Activated CD8-positive, alpha-beta memory T cell treated with anti-CD3 and anti-CD28 coated beads, Interleukin-2, amount 50 U/mL, for 4 hours (primary cell): ENCODE data around the gene COG1.

Experiments used
- DNase-seq: peaks from one replicate; pipeline ENCODE4 v3.0.0-alpha.2; 2020

The COG1 gene

DNA sequence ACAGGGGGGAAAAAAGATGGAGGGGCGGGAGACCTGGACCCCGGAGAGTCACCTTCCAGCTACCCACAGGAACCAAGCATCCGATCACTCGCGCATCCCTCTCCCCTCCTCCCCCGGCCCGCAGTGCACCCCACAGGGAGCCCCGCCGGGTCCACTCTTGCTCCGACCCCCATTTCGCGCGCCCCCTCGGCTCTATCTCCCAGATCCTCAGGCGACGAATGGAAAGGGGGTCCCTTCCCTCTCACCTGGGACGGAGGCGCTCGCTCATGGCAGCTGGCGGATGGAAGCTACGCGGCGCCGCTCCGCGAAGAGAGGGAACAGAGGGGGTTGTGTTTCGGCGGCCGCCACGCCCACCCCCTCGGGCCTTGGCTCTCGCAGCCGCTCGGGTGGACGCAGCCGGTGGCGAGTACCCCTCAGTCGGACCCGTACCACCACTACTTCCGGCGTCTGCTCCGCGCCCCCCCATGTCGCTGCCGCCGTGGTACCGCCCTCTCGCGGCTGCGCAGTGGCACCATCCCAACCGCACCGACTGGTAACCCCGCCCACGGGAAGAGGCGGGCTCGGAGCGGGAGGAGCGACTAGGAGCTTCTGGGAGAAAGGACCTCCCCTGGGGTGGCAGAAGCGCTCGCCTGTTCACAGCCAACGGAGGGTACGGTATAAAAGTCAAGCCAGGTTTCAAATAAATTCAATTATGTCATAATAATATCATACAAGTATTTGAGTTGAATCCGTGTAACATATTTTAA is 39.2 kb downstream of the COG1 start:
- DNase-seq: peak; percentile 97

DNA sequence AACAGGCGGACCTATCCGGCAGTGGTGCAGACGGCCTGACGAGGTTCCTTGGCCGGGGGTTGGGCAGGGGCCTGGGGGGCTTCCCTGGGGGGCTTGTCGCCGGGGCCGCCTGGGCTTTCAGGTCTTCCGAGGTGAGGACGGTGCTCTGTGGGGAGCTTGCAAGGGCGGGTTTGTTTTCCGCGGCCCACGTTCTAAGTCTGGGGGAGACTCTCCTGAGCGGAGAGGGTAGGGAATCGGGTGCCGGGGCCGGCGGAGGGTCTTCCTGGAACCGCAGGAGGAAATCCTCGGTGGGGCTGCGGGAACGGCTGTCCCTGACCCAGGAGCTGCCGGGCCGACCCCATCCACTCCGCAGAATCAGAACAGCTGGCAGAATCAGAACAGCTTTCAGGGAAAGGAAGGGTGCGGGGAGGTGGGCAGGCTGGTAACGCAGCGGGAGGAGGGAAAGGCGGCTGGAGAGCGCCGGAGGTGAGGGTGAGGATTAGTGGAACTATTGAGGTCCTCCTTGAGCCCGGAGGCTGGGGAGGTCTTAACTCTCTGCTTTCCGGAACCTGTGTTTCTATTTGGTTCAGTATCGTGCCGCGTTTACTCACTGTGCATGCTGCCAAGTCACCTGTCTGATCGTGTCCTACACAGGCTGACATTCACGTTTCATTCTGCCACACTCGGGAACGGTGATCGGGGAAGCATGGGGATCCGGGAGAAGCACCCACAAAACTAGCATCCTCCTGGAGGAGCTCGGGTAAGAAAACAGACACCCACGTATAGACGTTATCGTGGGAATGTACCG is 39.9 kb downstream of the COG1 start:
- DNase-seq: peak; percentile 19

DNA sequence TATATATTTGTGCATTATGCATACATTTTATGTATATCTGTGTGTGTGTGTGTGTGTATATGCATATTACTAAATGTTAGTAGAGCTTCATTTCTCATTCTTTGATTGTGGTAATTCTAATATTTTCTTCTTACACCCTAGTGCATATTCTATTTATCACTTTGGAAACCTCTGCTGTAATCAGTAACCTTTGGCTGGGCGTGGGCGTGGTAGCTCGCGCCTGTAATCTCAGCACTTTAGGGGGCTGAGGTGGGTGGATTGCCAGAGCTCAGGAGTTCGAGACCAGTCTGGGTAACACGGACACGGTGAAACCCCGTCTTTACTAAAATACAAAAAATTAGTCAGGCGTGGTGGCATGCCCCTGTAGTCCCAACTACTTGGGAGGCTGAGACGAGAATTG is 41.9 kb downstream of the COG1 start:
- DNase-seq: no peak

DNA sequence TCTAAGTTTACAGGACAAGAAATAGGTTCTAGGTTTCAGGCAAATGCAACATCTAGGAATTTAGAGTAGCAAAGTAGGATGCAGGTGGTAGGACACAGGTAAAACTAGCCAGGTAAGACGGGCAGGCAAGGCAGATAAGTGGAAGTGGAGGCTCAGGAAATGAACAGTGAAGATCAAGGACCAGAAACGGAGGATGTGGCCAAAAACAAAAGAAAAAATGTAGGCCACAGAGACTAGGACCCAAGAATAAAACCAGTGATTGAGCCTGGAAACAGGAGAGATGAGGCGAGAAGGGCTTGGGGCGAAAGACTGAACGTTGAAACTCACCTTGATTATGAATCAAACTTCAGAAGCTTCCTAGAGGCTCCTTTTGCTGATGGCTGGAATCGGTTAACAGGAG is 44.9 kb downstream of the COG1 start:
- no peak for DNase-seq

DNA sequence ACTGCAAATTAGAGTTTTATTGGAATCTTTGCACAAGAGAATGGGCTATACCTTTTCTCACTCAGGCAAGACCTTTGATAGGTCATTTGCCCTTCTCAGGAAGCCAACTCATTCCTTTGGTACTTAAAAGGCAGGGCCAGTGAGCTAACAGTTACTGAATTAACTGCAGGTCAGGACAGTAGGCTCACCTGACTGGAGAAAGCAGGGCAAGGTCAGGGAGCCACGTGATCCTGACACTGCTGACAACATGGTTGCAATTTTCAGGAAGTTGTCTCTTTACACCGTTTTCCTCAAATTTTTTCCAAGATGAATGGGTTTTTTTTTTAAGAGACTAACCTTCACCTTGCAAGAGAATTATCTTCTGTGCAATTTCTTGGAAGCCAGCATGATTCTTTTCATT is 47.7 kb downstream of the COG1 start:
- no peak for DNase-seq

DNA sequence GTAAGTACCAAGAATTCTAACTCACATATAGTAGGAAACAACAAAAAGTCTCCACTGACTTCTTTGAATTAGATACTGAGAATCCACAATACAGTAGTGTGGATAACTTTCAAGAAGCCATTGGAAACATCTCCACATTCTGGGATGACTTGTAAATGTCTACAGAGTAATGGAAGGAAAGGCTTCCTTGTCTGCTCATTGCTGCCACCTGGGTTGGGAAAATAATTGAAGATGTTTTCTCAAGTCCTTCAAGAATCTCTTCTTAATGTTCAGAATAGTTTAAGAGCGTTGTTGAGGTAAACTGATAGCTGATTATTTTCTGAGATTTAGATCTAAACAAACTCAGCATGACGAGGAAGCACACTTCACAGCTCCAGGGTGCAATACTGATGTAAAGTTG is 54.9 kb downstream of the COG1 start:
- no peak for DNase-seq

DNA sequence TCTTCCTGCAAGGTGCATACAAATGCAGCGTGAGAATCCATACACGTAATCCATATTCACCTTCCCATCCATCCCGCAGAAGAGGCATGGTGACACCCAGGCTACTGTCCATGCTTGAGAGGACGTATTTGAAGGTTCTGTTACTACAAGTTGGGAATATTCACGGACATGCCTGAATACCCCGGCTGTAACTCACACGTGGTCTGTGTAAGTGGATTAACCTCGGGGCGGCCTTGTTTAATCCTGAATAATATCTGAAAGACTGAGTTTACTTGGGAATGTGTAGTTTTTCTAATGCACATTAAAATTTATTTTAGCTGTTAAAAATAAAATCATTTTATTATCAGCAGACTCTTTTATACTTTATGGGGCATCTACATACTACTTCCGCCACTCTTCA is 55.7 kb downstream of the COG1 start:
- no peak for DNase-seq

DNA sequence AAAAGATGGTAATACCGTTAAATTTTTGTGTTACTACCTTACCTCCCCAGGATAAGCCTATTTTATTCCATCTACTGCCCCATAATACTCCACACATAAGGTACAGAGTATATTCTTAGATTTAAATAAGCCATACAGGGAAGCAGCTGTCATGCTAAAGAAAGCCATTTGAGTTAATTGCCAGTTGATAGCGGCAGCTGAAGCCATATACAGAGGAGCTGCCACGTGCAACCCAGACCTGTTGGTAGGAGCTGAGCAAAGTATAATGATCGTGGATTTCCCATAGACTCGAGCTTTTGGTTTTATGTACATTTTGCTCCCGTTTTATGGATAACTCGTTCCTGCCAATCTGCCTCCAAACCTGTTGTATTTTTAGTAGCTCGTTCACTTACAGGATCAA is 56.8 kb downstream of the COG1 start:
- no peak for DNase-seq

DNA sequence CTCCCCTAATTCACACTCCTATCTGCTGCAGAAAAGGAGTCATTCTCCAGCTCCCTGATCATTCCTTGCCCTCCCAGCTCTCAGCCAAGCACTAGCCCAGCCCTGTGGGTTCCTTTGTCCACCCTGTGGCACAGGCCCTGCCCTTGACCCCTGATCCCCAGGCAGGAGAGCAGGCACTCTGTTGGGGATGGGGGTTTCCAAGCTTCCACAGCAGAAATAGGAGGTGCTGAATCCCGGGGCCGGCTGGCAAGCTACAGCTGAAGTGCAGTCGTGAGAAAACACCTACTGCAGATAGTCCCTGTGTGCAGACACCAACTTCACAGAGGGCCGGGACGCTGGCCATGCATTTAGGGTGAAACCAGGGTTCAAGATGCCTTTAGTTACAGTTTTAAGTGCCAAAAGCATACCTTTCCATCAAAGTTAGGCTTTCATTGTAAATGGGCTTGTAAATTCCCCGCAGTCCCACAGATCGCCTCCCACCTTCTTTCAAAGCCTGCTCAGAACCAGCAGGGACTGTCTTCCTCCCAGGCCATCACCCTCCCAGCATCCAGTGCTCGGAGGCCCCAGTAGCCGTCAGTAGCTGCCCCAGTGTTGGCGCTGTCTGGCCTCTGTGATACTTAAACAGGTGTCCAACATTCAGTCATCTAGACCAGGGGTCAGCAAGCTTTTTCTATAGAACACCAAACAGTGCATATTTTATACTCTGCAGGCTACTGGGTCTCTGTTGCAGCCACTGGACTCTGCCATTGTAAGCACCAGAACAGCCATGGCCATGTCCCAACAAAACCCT is 58.2 kb downstream of the COG1 start:
- no peak for DNase-seq

DNA sequence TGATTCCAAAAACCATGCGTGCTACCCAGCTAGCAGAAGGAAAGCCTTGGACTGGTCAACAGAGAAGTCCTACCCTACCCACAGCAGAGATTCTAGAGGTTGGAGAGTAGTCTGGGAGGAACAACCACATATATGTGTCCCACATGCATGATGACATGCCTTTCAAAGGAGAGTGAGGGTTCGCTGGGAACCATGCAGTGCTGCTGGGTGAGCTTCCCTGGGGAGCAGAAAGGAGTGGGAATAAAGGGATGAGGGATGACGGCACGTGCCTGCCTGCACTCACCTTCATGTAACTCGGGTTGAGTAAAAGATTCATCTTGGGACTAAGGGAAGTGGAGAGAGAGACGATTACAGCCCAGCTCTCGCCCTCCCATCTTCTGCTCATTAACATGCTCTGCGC is 59.0 kb downstream of the COG1 start:
- DNase-seq: no peak

DNA sequence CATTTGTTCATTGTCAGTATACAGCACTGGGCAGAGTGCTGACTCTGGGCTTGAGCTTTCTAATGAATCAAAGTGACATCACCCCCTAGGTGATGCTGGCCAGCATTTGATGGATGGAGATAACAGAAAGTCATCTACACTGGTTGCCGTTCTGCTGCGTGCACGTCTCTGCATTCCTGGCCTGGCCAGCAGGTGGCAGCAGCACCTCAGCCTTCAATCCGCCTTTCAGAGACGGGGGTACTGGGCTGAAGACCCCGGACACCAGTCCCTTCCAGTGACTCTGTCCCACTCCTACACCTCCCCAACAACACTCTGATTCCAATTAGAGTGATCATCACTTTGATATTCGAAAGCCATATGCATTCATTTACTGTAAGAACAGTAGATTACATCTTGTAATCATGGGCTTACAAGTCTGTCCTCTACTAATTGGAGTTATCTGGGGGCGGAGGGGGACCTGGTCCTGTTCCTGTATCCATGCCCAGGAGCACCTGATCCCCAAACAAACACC is 62.9 kb downstream of the COG1 start:
- DNase-seq: peak; percentile 60

DNA sequence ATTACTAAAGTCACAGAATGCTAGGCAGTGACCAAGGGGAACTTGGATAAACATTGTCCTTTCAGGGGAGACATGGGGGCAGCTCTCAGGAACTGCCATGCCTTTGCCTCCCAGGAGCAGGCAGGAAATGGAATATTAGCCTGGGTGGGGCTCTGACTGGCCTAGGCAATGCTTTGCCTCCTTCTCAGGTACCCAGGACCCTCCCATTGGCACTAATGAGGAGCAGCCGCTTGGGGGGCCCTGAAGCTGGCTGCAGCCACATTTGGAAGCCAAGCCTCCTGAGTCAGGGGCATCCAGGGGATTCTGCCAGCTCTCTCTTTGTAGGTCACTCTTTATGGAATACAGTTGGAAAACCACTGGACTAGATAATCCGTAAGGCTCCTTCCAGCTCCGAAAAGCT is 63.4 kb downstream of the COG1 start:
- no peak for DNase-seq

DNA sequence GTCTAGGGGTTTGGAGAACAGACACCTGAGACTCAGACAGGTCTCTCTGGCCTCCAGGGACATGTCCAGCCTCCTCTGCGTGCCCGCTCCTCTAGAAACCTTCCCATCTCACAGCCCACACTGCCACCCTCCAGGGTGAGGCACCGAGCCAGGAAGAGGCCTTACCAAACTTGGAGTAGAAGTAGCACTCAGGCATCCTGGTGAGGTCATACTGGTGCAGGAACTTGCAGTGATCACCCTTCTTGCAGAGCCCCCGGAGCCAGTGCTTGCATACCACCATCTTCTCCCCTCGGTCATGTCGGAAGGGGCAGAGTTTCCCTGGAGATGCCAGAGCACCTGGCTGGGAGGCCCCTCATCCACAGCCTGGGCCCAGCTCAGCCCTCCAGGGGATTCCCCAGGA is 64.7 kb downstream of the COG1 start:
- DNase-seq: no peak
